GM23248 (cell line): ENCODE results near the gene NRCAM.

Experiments used
- EZH2 ChIP-seq: fragments of 200-600 bp; sonication (generic); IDR thresholded peaks from 2 replicates; pipeline ENCODE4 v1.6.1; 2018; ENCODE audit warnings: antibody characterized with exemption, mild to moderate bottlenecking; ENCODE audit not compliant: insufficient read depth, poor library complexity, severe bottlenecking
- EZH2phosphoT487 ChIP-seq: fragments of 200-600 bp; sonication (generic); IDR thresholded peaks from 2 replicates; pipeline ENCODE4 v1.6.1; 2018; ENCODE audit warnings: antibody characterized with exemption, moderate library complexity, mild to moderate bottlenecking, low read depth; ENCODE audit not compliant: insufficient read depth

DNA sequence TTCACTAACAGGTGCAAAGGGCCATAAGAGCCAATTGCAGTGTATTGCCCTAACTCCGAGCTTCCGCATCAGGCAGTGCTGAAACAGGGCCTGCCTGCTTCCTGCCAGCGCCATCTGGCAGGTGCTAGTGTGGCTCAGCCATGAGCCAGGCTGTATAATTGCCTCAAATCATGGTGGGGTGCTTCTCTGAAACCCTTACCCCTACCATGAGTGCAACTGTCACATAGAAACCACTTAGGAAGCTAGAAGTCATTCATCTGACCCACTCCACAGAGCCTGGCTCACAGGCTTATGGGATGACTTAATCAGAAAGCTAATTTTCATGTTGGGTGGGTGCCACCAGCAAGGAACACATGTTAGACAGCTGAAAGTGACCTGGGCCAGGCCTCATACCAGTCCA is 192.8 kb downstream of the NRCAM start:
- TF ChIP-seq EZH2phosphoT487 (no peak), EZH2 (no peak)
